SIG-M5 (cell line): Measurements from ENCODE around the gene SLC6A18.

Source experiments
- DNase-seq: peaks from one replicate; lab custom pipeline; 2025; lab: John Stamatoyannopoulos, UW

SLC6A18 gene, protein sequence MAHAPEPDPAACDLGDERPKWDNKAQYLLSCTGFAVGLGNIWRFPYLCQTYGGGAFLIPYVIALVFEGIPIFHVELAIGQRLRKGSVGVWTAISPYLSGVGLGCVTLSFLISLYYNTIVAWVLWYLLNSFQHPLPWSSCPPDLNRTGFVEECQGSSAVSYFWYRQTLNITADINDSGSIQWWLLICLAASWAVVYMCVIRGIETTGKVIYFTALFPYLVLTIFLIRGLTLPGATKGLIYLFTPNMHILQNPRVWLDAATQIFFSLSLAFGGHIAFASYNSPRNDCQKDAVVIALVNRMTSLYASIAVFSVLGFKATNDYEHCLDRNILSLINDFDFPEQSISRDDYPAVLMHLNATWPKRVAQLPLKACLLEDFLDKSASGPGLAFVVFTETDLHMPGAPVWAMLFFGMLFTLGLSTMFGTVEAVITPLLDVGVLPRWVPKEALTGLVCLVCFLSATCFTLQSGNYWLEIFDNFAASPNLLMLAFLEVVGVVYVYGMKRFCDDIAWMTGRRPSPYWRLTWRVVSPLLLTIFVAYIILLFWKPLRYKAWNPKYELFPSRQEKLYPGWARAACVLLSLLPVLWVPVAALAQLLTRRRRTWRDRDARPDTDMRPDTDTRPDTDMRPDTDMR

DNA sequence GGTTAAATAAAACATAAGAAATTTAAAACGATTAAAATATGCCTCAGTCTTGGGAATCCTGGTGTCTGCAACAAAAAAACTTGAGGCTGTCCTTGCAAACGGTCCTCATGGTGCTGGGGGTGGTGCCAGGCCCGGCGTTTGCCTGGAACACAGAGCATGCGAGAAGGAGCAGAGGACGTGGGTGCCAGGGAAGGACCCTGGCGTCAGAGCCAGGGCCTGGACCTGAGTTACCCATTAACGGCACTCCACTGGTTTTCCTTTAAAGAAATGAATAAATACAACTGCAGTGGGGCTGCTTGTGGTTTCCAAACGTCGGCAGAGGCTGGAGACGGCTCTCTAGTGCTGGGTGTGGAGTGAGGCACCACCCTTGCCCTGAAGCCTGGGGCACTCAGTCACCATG lies at the start of gene SLC6A18:
TSS of gene SLC6A18 (plus strand) at position 301 of the 400 bp plus-strand sequence. CDS start at position 398, 97 bp downstream.
- no peak for DNase-seq

DNA sequence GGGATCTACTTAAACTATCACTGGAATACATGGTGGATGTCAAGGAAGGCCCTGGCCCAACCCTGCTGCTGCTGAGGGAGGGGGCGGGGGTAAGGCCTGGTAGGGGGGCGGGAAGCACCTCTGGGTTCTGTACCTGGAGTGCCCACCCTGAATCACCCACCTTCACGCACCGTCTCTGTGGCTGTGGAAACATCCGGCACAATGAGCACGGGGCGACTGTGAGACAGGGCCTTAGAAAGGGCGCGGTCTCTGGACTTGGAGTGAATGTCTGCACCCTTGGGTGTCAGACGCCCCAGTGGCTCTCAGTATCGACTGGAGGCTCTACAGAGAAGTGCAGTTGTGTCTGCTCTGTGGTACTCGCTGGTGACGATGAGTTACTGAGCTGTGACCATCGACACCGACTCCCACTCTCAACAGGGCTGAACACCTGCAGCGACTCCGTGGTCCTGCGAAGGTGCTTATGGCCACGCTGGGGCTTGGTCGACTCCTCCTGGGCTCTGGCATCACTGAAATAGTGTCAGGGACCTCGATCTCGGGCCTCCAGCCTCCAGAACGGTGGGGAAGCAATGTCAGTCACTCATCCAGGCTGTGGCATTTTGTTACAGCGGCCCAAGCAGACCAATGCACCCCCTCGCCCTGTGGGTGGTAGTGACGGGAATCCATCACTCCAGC lies 49.2 kb upstream of the SLC6A18 start:
- no peak for DNase-seq

DNA sequence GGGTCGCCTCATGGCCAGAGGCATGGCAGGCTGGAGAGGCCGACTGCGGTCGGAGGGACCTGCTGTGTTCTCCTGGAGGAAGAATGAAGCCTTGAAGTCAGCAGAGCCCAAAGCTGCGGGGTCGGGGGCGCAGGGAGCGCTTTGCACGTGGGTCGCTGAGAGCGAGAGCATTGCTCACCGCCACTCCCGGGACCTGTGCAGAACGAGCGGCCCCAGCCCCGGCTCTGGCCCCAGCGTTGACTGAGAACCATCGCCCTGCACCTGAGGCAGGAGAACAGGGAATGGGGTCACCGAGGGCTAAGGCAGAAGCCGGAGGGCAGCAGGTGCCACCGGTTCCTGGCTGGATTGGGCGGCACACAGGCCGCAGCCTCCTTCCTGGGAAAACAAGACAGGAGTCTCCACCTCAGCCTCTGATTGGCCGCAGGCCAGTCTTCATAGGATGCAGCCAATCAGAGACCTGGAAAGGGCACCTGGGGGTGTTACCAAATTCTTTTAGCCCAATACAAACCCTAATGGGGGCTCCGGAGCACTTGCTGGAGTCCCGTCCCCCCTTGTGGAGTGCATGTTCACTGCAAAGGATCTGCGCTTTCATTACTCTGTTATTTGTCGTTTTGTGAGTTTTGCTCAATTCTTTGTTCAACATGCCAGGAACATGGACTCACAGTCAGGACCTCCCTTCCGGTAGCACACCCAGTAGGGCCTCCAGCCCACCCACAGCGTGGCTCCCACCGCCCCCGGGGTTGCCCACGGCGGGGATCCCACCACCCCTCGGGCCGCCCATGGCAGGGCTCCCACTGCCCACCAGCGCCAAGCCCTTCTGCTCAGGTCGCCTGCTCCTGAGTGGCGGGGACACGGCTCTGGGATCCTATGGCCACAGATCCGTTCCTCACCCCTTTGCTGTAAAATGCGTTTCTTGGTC lies 48.4 kb upstream of the SLC6A18 start:
- DNase-seq, result no peak

DNA sequence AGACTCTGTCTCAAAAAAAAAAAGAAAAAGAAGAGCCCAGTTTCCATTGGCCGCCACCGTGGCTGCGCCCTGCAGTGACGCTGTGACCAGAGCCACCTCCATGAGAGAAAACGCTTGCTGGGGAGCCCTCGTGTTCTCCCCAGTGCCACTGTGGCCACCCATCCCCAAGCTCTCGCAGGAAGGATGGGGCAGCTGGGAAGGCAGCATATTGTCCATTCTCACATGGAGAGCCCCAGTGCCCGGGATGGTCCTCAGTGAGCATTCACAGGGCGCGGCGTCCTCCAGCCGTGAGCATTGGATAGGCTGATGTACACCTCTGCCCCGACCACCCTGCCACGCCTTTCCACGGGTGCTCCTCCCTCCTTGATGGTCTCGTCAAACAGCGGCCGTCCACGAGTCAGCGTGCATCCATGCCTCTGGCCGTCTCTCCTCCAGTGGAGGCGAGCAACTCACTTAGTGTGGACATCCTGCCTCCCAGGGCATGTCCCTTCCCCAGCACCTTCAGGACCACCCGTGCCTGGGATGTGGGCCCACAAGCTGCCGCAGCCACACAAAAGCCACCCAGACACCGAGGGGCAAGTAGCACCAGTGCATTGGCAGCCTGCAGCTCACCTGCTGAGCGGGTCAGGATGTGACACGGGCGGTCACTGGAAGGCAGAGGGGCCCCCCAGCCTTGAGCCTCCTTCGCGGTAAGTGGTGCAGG lies 47.2 kb upstream of the SLC6A18 start:
- DNase-seq, result no peak

DNA sequence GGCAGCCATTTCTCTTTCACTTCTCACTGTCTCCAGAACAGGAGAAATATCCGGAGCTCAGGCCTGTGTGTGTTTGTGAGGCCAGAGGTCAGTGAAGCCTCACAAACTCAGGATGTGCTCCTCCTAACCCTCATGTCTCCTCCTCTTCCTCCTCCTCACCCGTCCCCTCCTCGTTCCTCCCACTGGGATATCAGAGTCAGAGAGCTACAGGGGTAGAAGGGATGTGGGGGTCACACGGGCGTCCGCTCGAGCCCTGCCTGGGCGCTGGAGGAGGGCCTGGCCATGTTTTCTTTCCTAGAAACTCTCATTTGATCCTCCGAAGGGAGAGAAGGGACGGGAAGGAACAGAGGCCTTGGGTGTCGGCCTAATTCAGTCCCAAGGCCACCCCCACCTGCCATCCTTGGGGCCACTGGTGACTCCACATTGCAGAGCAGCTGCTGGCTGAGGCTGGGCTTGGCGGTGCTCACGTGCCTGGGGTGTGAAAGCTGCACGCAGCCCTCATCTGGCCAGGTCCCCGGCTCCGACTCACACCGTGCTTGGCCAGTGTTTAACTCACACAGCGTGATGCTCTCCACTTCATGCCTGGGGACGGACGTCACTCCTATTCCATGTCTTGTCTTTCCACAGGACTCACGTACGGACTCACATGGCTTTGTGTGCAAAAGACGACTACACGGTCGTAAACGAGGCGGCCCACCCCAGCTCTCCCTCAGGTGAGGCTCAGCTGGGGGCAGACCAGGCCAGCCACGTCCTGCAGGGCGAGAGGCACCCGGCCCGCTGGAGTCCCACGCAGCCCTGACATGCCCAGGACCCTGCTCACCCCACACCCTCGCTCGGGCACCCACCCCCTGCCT lies 46.4 kb upstream of the SLC6A18 start:
- no peak for DNase-seq

DNA sequence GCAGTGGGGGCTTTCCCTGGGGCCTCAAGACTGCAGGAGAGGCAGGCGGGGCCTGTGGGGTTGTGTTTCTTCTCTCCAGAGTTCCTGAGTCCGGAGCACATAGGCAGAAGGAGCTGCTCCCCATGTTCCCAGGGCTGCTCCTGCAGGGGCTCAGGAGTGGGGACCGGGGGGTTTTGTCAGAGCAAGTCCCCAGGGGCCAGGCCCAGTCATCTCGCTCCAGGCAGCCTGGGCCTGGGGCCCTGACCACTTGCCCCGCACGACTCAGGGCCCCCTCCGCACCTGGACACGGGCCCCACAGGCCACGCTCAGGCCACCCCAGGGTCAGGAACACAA lies 45.8 kb upstream of the SLC6A18 start:
- DNase-seq, result no peak

DNA sequence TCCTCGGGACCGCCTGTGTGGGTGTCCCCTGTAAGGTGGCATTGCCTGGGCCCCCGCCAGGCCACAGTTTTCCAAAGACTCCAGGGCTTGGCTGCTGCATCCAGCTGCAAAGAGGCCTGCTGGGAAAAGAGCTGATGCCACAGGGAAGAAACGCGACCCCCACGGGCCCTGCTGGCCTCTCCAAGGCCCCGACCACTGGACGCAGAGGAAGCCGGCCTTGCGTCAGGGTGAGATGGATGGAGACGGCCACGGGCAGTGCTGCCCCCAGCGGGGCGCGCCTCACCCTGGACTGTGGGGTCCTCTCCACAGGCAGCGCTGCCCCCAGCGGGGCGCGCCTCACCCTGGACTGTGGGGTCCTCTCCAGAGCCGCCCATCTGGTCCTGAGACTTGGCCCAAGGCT lies 45.1 kb upstream of the SLC6A18 start:
- no peak for DNase-seq

DNA sequence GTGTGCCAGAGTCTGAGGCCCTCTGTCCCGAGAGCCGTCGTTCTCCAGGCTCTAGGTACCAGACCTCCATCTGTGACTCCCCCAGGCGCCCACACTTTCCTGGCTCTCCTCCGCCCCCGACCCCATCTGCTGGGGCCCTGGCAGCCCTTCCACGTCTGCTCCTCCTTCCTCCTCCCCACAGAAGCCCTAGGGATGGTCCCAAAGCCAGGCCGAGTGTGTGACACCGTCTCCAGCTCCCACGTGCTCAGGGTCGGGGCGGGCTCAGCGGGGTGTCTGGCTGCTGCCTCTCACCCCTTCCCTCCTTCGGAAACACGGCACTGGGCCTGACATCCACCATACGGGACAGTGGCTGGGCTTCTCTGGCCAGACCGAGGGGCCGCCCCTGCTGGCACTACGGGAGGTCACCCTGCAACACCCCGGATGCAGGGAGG lies 44.3 kb upstream of the SLC6A18 start:
- no peak for DNase-seq

DNA sequence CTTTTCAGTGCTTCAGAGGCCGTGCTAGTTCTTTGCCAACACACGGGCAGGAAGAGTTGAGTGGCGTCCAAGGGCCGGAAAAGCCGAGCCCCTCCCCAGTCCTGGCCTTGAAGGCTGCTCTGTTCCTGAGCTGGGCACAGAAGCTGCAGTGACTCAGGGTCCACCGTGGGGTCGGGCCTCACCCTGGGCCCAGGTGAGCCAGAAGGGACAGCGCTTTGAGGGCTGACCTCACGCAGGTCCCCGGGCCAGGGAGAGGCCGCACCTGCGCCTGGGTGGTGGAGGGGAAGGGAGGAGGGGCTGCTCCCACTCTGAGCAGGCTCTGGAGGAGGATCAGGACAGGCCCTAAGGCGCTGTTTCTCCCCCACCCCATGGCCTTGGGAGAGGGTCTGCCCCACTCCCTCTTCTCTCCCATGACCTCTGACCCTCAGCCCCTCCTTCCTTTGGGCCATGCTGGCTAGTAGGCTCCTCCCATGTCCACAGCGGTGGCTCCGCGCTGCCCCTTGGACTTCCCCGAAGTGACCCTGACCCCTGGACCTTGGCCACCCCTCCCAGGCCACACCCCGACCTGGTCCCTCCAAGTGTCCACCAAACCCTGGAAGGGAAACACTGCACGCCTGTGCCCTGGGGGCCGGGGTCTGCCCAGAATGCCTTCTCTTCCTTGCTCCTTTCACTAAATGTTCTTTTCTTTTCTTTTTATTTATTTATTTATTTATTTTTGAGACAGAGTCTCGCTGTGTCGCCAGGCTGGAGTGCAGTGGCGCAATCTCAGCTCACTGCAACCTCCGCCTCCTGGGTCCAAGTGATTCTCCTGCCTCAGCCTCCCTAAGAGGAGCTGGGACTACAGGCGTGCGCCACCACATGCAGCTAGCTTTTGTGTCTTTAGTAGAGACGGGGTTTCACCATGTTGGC lies 43.5 kb upstream of the SLC6A18 start:
- no peak for DNase-seq

DNA sequence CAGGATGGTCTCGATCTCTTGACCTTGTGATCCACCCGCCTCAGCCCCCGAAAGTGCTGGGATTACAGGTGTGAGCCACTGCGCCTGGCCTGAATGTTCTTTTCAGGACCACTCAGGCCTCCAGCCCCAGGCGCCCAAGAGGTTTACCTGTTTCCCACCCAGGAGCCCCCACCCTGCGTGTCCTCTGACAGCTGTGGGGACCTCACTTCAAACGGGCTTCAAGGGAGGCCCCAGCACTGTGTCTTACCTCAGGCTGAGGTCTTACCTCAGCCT lies 42.9 kb upstream of the SLC6A18 start:
- DNase-seq, result no peak

DNA sequence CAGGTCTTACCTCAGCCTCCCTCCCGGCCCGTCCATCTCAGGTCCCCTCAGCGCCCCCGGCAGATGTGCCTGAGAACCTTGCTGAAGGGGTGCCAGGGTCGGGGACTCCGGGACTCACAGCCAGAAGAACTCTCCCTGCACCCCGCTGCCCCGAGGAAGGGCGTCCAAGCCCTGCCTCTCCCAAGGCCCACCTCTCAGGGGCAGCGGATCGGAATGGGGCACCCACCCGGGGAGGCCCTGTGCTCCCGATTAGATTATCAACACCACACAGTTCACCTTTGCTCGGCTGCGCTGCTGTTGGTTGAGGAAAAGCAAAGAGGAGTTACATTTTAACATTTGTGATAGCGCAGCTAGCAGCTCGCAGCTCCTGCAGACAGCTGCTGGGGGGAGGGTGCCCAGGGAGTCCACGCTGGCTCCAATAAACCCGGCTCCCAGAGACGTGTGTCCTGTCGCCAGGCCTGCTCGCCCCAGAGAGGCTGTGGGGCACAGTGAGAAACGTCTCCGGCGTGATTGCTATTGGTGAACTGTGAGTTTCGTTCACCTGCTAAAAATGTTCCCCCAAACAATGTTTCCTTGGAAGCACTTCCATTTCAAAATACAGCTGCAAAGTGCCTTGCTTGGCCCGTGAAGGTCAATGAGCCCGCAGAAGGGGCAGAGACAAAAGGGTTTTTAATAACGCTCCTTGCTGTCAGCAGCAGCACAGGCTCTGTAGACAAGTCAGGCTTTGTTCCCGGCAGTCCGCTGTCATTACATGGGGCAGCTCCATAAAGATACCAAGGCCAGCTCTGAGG lies 42.4 kb upstream of the SLC6A18 start:
- DNase-seq, result no peak

DNA sequence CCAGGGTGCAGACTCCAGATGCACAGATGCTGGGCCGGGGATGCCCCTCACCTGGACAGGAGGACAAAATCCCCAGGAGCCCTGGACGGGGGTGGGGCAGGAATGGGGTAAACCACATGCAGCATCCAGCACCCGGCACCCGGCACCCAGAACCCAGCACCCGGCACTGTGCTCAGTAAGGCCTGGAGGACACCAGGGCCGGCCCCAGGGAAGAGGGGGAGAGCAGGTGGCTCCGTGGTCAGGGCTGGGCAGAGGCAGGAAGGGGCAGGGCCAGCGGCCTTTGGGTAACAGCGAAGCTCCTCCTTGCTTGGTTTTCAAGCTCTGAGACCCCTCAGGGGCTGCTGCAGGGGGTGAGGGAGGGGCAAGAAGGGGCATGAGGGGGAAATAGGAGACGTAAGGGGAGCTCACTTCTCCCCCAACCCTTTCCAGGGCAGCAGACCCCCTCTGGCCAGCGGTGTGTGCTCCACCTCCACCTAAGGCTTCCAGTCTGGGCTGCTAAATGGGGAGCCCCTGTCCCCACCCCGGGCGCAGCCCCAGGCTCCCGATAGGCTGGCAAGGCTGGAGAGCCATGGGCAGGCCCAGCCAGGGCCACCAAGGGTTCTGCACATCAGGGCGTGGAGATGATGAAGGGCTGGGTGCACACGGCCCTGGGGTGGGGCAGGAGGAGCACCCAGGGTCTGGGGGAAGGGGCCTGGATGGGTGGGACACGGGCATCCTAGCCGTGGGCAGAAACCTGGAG lies 41.6 kb upstream of the SLC6A18 start:
- DNase-seq, result no peak

DNA sequence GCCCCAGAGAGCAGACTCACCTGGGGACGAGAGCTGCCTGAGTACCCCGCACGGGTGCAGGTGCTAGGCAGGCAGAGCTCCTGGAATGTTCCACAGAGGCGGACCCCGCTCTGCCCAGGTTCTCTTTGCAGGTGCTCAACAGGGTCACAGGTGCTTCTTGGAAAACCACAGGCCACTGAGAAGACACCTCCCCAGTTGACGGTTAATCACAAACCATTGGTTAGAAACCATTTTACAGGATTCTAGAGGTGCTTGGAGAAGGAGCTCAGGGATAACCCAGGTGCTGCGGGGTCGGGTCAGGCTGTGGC lies 41.1 kb upstream of the SLC6A18 start:
- no peak for DNase-seq

DNA sequence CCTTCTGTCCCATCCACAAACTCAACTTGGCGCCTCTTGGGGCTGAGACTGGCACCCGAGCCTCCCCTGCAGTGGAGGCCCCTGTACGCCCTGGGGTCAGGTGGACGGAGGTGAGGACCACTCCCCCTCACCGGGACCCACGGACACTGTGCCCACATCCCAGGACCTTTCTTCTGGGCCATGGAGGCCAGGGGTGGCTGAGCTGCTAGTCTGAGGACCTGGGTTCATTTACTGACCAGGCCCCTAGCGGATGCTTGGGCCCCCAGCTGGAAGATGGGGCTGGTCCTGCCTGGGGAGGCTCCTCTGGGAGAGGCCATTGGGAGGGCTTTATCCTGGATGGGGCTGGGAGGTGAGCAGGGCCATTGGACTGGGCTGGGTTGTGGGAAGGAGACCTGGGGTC lies 40.7 kb upstream of the SLC6A18 start:
- no peak for DNase-seq

DNA sequence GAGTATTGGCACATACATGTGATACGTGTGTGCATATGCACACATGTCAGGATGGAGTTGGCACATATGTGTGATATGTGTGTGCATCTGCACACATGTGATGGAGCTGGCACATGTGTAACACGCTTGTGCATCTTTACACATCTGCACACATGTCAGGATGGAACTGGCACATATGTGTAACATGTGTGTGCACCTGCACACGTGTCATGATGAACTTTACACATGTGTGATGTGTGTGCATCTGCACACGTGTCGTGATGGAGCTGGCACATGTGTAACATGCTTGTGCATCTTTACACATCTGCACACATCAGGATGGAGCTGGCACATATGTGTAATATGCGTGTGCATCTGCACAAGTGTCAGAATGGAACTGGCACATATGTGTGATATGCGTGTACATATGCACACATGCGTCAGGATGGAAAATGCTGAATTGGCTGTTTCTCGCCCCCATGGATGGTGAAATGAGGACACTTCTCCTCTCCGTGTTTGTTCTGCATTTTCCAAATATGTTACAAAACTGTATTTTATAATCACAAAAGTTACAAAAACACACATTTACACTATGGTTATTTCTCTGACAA lies 40.0 kb upstream of the SLC6A18 start:
- DNase-seq, result no peak

DNA sequence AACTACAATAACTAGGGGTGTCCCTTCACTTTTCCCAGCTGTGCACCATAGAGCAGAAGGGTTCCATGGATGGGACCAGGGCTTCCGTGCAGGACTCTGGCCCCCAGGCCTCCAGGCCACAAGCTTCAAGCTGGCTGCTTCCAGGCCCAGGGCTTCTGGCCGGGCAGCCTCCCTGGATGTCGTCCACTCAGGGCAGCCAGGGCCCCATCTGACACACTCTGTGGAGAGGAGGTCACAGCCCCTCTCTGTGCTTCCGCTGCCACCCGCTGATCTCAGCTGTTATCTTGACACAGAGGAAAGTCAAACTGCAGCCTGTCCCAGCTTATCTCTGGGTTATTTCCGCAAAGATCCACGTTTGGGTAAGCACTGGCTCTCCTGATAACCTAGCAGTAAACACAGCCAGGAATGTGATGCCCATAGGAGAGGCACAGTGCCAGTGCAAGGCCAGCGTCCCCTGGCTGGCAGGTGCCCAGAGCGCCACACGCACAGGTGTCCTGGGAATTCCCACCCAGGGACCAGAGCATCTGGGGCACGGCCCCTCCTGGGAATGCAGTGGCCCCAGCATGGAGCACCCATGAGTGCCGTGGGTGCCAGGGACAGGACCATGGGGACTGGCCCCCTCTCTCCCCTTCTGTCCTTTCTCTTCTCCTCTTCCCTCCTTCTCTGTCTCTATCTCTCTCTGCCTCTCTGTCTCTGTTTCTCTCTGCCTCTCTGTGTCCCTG lies 39.4 kb upstream of the SLC6A18 start:
- DNase-seq, result no peak
